ENCODE results near the gene KIF26B. TPM values are rescaled to one million over a fixed set of nuclear protein-coding genes. Genes with fewer than 3 reads are reported as not detected.

KIF26B gene
- total and polyA plus RNA-seq, 10 of the 15 experiments (the other 5 are each of a cell fraction or from before 2014, with no cell fraction given): 0.35 to 11.6 (median 2.2) TPM

DNA sequence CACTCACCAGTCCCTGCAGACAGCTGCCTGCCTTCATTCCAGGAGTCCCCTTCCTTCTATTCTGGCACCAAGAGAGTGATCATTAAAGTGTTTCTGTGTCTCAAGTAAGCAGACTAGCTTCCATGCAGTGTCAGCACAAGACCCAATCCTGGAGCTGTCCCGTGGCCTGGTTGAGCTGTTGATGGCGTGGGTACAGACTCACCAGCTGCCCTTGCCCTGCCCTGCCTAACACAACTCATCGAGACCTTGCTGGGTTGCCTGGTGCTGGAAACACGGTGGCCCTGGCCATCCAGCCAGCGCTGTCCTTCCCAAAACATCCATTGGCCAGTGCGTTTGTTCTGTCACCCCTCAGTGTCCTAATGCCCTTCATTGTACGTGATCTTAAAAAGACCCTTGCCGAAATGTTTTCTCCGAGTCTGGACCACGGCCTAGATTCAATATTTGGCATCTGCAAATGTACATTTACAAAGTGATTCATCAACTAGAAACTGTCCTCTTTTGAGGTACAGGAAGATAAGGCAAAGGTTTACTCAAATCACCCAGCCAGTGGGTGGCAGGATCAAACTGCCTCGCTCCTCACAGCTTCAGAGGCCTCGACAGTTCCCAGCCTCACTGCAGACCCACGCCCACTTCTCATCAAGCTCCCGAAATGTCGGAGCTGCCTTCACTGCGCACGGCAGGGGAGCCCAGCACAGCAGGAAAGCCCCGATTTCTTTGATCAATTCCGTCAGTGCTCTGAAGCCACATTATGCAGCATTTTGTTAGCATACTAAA is 494.2 kb downstream of the KIF26B start (continued):
- TF ChIP-seq, protein P1, sequence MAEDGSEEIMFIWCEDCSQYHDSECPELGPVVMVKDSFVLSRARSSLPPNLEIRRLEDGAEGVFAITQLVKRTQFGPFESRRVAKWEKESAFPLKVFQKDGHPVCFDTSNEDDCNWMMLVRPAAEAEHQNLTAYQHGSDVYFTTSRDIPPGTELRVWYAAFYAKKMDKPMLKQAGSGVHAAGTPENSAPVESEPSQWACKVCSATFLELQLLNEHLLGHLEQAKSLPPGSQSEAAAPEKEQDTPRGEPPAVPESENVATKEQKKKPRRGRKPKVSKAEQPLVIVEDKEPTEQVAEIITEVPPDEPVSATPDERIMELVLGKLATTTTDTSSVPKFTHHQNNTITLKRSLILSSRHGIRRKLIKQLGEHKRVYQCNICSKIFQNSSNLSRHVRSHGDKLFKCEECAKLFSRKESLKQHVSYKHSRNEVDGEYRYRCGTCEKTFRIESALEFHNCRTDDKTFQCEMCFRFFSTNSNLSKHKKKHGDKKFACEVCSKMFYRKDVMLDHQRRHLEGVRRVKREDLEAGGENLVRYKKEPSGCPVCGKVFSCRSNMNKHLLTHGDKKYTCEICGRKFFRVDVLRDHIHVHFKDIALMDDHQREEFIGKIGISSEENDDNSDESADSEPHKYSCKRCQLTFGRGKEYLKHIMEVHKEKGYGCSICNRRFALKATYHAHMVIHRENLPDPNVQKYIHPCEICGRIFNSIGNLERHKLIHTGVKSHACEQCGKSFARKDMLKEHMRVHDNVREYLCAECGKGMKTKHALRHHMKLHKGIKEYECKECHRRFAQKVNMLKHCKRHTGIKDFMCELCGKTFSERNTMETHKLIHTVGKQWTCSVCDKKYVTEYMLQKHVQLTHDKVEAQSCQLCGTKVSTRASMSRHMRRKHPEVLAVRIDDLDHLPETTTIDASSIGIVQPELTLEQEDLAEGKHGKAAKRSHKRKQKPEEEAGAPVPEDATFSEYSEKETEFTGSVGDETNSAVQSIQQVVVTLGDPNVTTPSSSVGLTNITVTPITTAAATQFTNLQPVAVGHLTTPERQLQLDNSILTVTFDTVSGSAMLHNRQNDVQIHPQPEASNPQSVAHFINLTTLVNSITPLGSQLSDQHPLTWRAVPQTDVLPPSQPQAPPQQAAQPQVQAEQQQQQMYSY (CRISPR knock-in tag; IDR thresholded peaks at IDR 0.05): no peak
- TF ChIP-seq, protein P2, sequence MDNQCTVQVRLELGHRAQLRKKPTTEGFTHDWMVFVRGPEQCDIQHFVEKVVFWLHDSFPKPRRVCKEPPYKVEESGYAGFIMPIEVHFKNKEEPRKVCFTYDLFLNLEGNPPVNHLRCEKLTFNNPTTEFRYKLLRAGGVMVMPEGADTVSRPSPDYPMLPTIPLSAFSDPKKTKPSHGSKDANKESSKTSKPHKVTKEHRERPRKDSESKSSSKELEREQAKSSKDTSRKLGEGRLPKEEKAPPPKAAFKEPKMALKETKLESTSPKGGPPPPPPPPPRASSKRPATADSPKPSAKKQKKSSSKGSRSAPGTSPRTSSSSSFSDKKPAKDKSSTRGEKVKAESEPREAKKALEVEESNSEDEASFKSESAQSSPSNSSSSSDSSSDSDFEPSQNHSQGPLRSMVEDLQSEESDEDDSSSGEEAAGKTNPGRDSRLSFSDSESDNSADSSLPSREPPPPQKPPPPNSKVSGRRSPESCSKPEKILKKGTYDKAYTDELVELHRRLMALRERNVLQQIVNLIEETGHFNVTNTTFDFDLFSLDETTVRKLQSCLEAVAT (IDR thresholded peaks at IDR 0.05): no peak
- TF ChIP-seq NR2C1 (IDR thresholded peaks at IDR 0.05): no peak
- TF ChIP-seq ASH2L (IDR thresholded peaks at IDR 0.05; ENCODE audit: borderline replicate concordance, low read depth): no peak
- TF ChIP-seq BHLHE40 (IDR thresholded peaks at IDR 0.05; ENCODE audit: borderline replicate concordance in 1 of 2, low read depth in 2 of 2, low read length in 1 of 2): no peak
- no peak for TF ChIP-seq TARDBP (IDR thresholded peaks at IDR 0.05; ENCODE audit: borderline replicate concordance)
- TF ChIP-seq NR2C2 (IDR thresholded peaks at IDR 0.05; ENCODE audit: borderline replicate concordance, control insufficient read depth, insufficient read length, low read depth): no peak
- TF ChIP-seq, protein P3, sequence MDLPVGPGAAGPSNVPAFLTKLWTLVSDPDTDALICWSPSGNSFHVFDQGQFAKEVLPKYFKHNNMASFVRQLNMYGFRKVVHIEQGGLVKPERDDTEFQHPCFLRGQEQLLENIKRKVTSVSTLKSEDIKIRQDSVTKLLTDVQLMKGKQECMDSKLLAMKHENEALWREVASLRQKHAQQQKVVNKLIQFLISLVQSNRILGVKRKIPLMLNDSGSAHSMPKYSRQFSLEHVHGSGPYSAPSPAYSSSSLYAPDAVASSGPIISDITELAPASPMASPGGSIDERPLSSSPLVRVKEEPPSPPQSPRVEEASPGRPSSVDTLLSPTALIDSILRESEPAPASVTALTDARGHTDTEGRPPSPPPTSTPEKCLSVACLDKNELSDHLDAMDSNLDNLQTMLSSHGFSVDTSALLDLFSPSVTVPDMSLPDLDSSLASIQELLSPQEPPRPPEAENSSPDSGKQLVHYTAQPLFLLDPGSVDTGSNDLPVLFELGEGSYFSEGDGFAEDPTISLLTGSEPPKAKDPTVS (IDR thresholded peaks at IDR 0.05; ENCODE audit: low read depth, low read length): no peak
- TF ChIP-seq, protein P4, sequence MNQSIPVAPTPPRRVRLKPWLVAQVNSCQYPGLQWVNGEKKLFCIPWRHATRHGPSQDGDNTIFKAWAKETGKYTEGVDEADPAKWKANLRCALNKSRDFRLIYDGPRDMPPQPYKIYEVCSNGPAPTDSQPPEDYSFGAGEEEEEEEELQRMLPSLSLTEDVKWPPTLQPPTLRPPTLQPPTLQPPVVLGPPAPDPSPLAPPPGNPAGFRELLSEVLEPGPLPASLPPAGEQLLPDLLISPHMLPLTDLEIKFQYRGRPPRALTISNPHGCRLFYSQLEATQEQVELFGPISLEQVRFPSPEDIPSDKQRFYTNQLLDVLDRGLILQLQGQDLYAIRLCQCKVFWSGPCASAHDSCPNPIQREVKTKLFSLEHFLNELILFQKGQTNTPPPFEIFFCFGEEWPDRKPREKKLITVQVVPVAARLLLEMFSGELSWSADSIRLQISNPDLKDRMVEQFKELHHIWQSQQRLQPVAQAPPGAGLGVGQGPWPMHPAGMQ (IDR thresholded peaks at IDR 0.05; ENCODE audit: borderline replicate concordance): no peak
- TF ChIP-seq RCOR1 (conservative IDR thresholded peaks at IDR 0.05; ENCODE audit: low read depth, low read length): no peak
- TF ChIP-seq JUND (IDR thresholded peaks at IDR 0.05; ENCODE audit: low read depth, low read length): no peak
- 0 out of 4 replicates have a peak, but pooled peaks of 1 of the 2 experiments have one; percentile 7 for TF ChIP-seq EP300 (IDR thresholded peaks at IDR 0.05; ENCODE audit: borderline replicate concordance in 1 of 2, control insufficient read depth in 1 of 2, low read depth in 2 of 2, low read length in 2 of 2)
- no peak for TF ChIP-seq HDGF (IDR thresholded peaks at IDR 0.05)
- peak; percentile 19; the same call in 1 of the 2 replicates for TF ChIP-seq NFIC (IDR thresholded peaks at IDR 0.05; ENCODE audit: low read depth, low read length)
- peak; percentile 37; the same call in 1 of the 2 replicates for TF ChIP-seq PAX5 (IDR thresholded peaks at IDR 0.05; ENCODE audit: borderline replicate concordance, low read depth, low read length)
- TF ChIP-seq POLR2AphosphoS5 (IDR thresholded peaks at IDR 0.05; ENCODE audit: low read length): no peak
- peak; percentile 63; the same call in 1 of the 2 replicates for TF ChIP-seq JUNB (IDR thresholded peaks at IDR 0.05)
- TF ChIP-seq BCL11A (IDR thresholded peaks at IDR 0.05; ENCODE audit: low read depth, low read length): peak; percentile 27; the same call in 1 of the 2 replicates
- TF ChIP-seq, protein P5, sequence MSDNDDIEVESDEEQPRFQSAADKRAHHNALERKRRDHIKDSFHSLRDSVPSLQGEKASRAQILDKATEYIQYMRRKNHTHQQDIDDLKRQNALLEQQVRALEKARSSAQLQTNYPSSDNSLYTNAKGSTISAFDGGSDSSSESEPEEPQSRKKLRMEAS (IDR thresholded peaks at IDR 0.05; ENCODE audit: low read depth, low read length): no peak
- TF ChIP-seq TCF3 (IDR thresholded peaks at IDR 0.05; ENCODE audit: borderline replicate concordance, insufficient read depth, low read depth, low read length): no peak
